ENCODE results near the gene CCDC85C.

CCDC85C gene

GRCh38 chr14:99535908-99536778 is 67.9 kb downstream of the CCDC85C start:
- no peak for DNase-seq

GRCh38 chr14:99535448-99535847 is 68.6 kb downstream of the CCDC85C start:
- no peak for DNase-seq

GRCh38 chr14:99534863-99535262 is 69.1 kb downstream of the CCDC85C start:
- DNase-seq: peak; percentile 66

- peak; percentile 63 for DNase-seq
Measured at GRCh38 chr14:99534333-99534732, 69.7 kb downstream of the CCDC85C start.

GRCh38 chr14:99532310-99532709 is 71.7 kb downstream of the CCDC85C start:
- no peak for DNase-seq

- DNase-seq: peak; percentile 71
Measured at GRCh38 chr14:99531251-99532096, 72.5 kb downstream of the CCDC85C start.

GRCh38 chr14:99530407-99531155 is 73.4 kb downstream of the CCDC85C start:
- DNase-seq: no peak

GRCh38 chr14:99529899-99530298 is 74.1 kb downstream of the CCDC85C start:
- no peak for DNase-seq

GRCh38 chr14:99527427-99528076 is 76.5 kb downstream of the CCDC85C start:
- no peak for DNase-seq

GRCh38 chr14:99527026-99527425 is 77.0 kb downstream of the CCDC85C start:
- no peak for DNase-seq

GRCh38 chr14:99525699-99526080 is 78.3 kb downstream of the CCDC85C start:
- no peak for DNase-seq

- no peak for DNase-seq
Measured at GRCh38 chr14:99524804-99525698, 79.0 kb downstream of the CCDC85C start.

GRCh38 chr14:99524091-99524661 is 79.8 kb downstream of the CCDC85C start:
- DNase-seq: no peak

- DNase-seq: no peak
Measured at GRCh38 chr14:99523704-99524055, 80.3 kb downstream of the CCDC85C start.

GRCh38 chr14:99522934-99523703 is 80.9 kb downstream of the CCDC85C start:
- no peak for DNase-seq

GRCh38 chr14:99522457-99522891 is 81.5 kb downstream of the CCDC85C start:
- no peak for DNase-seq

- DNase-seq: no peak
Measured at GRCh38 chr14:99522025-99522401, 82.0 kb downstream of the CCDC85C start.

GRCh38 chr14:99521176-99522024 is 82.6 kb downstream of the CCDC85C start:
- DNase-seq: no peak

GRCh38 chr14:99520571-99521081 is 83.4 kb downstream of the CCDC85C start:
- DNase-seq: no peak

Measured in eye (tissue), 1 donor.